C1 segment of cervical spinal cord (tissue), 14 donors: Measurements from ENCODE around the gene ABHD16A.

Source experiments
- DNase-seq, 14 donors: peaks; one replicate each; lab custom pipeline; 2025; lab: John Stamatoyannopoulos, UW

ABHD16A gene

GRCh38 chr6:31732029-31732428, 28.9 kb upstream of the ABHD16A start:
- DNase-seq: no peak

GRCh38 chr6:31730631-31731086, 27.5 kb upstream of the ABHD16A start:
- DNase-seq: no peak

- peak in 12 of 14 donors; percentile 25 to 82 (median 74) for DNase-seq
Observed at GRCh38 chr6:31729979-31730630, 27.0 kb upstream of the ABHD16A start.

GRCh38 chr6:31729515-31729978, 26.4 kb upstream of the ABHD16A start:
- peak; percentile 50 to 93 (median 83) for DNase-seq

- DNase-seq: peak in 3 of 14 donors; percentile 10 to 71 (median 46)
Observed at GRCh38 chr6:31728767-31729514, 25.8 kb upstream of the ABHD16A start, which contains the start of gene DDAH2. DDAH2 (minus strand) TSS chr6:31729299; CDS start chr6:31729161, 138 bp downstream.

DNA sequence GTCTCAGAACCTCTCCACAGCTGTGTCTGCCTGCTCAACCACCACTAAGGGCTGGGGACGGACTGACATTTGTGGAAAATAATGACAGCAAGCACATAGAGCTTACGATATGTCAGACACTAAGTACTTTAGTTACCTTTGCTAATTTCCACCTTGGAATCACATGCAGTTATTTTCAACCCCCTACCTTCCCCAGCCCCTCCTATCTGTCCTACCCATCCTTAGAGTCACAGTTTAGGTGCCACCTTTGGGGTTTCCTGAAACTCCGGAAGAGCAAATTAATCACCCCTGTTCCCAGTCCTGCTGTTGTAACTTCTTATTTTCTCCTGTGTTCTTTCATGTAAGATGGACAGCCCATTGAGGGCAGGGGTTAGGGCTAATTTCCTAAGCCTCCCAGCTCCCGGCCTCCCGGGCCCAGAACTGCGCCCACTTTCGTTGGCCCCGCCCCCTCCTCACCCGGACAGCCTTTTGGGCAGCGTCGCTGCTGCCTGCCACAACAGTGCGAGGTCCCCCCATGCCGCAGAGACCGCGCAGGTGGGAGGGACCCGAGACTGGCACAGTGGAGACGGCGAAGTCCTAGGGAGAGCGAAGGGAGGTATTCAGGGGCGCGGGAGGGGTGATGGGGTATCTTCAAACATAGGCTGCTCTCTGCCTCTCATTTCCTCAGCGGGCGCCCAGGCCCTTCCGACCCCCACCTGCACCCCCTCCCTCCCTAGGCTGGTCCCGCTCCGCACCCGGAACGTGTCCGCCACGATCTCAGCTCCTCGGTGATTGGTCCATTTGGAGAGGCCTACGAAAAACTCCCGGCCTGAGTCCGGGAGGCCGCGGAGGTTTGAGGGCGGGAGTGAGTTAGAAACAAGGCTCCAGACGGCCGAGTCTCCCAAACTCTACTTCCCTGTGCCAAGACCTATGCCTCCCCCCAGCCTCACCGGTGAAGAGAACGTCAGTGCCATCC, 24.9 kb upstream of the ABHD16A start:
- DNase-seq: no peak

DNA sequence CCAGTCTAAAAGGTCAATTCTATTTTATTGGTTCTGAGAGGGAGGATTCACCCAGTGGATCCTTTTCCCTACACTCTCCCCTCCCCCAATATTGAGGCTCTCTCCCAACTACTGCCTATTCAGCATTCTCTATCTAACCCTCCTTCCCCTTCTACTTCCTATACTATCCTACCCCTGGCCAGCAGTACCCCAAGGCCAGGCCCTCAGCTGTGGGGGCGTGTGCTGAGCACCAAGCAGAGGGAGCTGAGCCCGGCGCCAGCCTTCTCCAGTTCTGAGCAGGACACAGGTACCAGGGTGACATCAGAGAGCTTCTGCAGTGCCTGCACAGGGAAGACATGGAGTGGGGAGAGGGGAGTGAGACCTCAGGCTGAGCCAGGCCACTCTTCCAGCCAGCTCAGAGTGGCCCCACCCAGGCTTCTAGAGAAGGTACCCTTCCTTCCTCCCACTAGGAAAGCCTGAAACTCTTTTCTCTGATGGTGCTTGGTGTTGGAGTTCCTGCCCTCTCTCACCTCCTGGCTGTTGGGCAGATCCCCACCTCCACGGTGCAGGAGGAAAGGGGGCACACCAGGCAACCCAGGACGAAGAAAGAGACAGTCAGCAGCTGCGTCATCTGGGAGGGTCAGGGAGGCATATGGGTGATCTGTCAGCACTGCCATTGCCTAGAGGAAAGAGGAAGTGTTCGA, 24.1 kb upstream of the ABHD16A start:
- DNase-seq: peak in 5 of 14 donors; percentile 15 to 49 (median 24)

- peak in 1 of 14 donors; percentile 15 for DNase-seq
Observed at GRCh38 chr6:31725502-31726350, 22.6 kb upstream of the ABHD16A start.

GRCh38 chr6:31723980-31724691, 21.0 kb upstream of the ABHD16A start:
- DNase-seq: no peak

DNA sequence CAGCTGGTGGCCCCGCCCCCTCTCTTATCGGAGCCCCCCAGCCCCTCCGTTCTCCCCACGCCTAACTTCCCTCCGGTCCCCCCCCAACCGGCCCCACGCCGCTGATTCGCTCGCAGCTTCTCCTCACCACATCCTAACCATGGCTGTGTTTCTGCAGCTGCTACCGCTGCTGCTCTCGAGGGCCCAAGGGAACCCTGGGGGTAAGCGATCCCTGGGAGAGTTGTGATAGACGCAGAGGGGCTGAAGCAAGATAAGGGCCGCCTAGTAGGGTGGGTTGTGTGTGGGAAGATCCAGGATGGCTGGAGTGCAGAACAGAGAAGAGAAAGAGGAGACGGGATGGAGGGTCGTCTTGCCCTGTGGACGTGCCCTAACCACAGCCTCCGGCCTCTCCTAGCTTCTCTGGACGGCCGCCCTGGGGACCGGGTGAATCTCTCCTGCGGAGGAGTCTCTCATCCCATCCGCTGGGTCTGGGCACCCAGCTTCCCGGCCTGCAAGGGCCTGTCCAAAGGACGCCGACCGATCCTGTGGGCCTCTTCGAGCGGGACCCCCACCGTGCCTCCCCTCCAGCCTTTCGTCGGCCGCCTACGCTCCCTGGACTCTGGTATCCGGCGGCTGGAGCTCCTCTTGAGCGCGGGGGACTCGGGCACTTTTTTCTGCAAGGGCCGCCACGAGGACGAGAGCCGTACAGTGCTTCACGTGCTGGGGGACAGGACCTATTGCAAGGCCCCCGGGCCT, 20.3 kb upstream of the ABHD16A start, which contains the start of gene MPIG6B:
MPIG6B (plus strand) TSS at position 129 of the 735 bp plus-strand sequence; CDS start at position 140, 11 bp downstream.
- no peak for DNase-seq

GRCh38 chr6:31722173-31722572, 19.0 kb upstream of the ABHD16A start:
- DNase-seq: no peak

- DNase-seq: no peak
Observed at GRCh38 chr6:31721351-31722020, 18.4 kb upstream of the ABHD16A start, which contains the start of gene LY6G6C. LY6G6C (minus strand) TSS chr6:31721746; CDS start chr6:31721679, 67 bp downstream.

GRCh38 chr6:31720196-31720770, 17.2 kb upstream of the ABHD16A start:
- DNase-seq: no peak

- no peak for DNase-seq
Observed at GRCh38 chr6:31719001-31719400, 15.9 kb upstream of the ABHD16A start.

DNA sequence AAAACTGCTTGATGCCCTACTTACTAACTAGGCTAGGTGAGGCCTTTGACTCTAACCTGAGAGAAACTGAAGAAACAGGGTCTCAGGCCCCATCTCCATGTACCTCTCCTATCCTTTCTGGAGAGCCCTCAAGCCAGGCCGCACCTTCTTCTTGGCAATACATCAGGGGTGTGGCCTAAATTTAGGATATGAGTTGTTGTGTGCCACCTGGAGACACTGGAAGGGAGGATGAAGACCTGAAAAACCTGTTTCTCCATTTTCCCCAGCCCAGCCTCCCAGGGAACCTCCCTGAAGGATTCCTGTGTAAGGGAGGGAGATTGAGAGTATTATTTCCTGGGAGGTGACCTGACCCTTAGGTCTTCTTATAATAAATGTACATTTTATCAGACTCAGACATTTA, 15.1 kb upstream of the ABHD16A start:
- DNase-seq: no peak

DNA sequence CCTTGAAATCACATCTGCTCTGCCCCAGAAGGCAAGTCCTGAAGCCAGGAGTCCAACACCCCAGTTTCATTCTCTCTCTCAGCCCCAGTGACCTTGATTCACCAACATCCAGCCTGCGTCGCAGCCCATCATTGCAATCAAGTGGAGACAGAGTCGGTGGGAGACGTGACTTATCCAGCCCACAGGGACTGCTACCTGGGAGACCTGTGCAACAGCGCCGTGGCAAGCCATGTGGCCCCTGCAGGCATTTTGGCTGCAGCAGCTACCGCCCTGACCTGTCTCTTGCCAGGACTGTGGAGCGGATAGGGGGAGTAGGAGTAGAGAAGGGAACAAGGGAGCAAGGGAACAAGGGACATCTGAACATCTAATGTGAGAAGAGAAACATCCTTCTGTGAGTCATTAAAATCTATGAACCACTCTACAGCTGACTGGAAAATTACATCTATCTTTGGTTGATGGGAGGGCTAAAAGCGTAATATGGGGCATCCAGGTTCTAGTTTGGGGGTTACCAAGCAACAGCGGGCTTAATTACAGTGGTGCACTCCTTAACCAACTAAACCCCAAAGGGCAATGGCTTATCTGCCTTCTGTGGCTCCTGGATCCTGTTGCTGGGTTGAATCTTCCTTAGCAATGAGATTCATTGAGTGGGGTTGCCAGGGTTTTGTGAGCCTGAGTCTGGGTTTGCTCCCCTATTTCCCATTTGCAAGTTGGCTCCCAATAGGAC, 14.5 kb upstream of the ABHD16A start:
- DNase-seq: no peak
